ENCODE measurements around the gene C14orf180. TPM values are rescaled to one million over a fixed set of nuclear protein-coding genes. Genes with fewer than 3 reads are reported as not detected.
"Not testable (repeated sequence)": the region's sequence is repeated elsewhere in the genome, so short reads cannot be mapped to it uniquely, and the experiment has no call there.

The C14orf180 gene
- total RNA-seq, 1 donor from 2014 or later: not detected

DNA sequence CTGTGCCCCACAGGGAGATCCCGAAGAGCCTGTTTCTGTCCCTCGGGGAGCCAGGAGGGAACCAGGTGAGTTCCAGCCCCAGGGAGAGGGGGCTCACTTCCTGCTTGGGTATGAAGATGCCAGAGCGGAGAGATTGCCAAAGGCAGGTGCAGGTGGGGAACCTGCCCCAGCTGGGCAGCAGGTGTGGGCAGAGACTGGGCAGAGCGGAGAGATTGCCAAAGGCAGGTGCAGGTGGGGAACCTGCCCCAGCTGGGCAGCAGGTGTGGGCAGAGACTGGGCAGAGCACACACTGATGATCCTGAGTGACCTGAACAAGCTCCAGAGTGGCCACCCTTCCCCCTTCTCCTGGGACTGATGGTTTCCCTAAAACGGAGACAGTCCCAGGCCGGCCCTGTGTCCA, 375 bp downstream of the C14orf180 start:
- ATAC-seq: not testable (repeated sequence)

DNA sequence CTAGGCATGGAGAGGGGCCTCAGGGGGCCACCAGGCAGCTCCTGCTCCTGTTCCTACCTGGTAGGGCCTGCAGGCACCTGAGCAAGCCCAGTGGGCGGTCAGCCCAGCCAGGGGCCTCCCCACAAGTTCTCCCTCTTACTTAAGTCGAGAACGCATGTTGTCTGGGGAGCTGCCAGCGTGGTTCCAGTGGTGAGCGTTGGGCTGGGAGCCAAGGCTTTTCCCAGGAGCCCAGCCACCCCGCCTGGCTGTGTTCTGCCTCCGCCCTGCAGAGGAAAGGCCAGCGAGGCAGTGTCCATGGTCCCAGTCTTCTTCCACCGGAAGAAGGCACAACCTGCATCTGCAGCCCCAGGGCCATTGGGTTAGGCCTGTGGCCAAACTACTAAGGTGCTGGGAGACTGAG, 1.4 kb downstream of the C14orf180 start:
- no peak for ATAC-seq

DNA sequence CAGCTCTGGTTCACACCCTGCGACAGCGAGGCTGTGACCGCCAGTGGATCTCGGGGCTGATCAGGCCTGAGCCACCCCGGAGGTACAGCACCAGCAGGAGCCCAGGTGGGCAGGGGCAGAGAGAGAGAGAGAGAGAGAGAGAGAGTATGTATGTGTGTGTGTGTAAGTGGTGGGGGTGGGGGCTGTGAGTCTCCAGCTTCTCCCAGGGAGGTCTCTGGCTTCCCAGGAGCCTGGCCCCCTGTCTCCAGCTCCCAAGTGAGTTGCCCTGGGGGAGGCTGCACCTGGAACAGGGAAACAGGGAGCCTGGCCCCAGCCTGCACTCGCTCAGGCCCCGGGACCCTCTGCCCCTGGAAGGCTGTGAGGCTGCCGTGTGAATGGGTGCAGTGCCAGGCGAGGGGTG, 2.0 kb downstream of the C14orf180 start:
- ATAC-seq: no peak

DNA sequence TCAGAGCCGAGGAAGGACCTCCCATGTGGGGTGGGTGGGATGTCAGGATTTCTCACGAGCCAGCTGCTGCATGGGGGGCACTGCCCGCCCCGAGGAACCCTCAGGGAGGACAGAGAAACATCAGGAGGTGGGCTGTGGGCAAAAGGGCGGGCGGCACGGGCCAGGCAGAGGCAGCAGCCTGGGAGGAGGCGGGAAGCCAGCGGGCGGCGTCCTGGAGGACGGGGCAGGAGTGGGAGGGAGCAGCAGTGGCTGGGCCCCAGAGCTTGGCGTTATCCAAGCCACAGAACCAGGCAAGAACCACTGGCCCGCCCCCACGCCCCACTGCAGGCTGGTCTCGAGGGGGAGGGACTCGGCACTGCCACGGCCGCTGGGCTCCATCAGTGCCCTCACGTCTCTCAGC, 2.4 kb downstream of the C14orf180 start:
- no peak for ATAC-seq

DNA sequence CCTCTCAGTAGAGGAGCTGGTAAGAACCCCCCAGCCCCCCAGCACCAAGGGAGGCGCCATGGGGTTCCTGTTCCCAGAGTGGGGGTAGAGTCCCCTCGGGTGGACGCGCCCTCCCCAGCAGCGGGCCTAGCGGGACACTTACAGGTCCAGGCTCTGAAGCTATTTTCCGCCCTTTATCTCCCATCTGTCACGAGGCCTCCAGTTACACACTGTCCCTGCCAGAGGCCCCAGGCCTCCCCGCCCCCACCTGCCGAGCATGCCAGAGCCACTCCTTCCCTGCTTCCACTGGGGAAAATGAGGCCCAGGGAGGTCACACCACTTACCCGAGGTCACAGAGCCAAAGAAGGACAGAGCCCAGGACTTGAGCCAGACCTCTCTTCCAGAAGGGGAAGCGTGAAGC, 3.1 kb downstream of the C14orf180 start:
- no peak for ATAC-seq

DNA sequence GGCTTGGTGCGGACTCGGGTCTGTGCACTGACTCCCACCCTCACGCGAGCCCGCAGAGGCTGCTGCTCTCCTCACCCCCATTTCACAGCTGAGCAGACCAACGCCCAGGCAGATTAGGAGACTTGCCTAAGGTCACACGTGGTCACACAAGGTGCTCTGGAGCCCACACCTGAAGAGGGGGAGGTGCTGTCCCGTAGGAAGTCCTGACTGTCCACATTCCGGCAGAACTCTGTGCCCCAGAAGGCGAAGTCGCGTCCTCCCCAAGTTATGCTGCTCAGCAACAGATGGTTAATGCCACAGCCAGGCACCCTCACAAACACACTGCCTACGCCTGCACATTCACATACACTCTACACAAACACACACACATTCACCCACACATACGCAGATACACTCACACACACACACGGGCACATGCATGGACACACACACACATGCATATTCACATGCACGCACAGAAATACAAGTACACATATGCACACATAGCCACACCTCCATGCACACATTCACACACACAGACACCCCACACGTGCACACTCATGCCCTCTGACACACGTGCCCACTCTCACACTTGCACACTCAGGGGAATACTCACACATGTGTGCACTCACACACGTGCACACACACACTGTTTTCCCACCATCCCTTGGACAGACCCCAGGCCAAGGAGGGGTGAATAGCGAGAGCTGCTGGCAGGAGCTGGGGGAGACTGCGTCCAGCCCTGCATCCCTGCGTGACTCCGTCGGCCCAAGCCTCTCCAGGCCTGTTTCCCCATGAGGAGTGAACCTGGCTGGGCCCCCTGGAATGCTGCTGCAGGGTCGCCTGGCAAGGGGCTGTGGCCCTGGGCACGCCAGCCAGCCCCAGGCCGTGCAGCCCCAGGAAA, 4.1 kb downstream of the C14orf180 start:
- no peak for ATAC-seq

DNA sequence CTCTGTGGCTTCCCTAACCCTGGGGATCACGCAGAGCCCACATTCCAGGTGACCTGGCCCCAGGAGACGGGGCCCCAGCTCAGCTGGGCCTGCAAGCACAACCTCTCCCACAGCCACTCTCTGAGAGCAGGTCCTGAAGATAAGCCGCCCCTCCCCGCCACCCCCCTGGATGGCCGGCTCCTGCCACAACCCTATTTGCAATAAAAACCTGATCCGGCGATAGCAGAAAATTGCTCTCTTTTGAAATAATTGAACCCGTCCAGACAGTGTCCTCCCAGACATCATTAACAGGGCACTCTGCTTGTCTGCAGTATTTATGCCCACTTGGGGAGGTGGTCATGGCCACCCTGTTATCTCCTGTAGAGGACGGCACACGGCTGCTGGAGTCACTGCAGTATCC, 5.0 kb downstream of the C14orf180 start:
- ATAC-seq: no peak

DNA sequence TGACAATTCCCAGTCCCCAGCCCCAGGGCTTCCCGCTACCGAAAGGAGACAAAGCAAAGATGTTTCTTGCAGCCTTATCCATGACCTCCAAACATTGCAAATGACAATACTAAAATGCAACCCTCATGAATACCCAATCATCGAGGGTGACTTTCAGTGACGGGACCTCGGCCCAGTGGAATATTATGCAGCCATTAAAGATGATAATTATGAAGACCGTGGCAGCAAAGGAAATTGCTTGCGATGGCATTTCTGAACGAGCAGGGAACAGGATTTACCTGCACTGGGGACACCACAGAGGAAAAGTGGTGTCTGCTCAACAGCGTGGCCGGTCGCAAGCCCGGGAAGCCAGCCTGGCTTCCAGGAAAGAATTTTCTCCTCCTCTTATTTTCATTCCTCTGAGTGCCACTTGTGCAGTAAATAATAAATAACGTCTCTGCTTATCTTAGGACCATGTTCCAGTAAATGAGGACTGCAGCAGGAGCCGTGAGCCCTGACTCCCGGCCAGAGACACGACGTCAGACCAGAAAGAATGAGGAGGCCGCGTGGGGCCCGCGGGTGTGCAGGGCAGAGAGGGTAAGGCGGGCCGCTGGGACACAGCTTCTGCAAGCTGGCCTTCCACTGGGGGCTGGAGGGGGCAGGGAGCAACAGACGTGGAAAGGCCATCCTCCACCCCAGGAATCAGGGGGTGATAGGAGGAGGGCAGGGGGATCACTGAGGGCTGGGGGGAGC, 6.6 kb downstream of the C14orf180 start:
- ATAC-seq: no peak

DNA sequence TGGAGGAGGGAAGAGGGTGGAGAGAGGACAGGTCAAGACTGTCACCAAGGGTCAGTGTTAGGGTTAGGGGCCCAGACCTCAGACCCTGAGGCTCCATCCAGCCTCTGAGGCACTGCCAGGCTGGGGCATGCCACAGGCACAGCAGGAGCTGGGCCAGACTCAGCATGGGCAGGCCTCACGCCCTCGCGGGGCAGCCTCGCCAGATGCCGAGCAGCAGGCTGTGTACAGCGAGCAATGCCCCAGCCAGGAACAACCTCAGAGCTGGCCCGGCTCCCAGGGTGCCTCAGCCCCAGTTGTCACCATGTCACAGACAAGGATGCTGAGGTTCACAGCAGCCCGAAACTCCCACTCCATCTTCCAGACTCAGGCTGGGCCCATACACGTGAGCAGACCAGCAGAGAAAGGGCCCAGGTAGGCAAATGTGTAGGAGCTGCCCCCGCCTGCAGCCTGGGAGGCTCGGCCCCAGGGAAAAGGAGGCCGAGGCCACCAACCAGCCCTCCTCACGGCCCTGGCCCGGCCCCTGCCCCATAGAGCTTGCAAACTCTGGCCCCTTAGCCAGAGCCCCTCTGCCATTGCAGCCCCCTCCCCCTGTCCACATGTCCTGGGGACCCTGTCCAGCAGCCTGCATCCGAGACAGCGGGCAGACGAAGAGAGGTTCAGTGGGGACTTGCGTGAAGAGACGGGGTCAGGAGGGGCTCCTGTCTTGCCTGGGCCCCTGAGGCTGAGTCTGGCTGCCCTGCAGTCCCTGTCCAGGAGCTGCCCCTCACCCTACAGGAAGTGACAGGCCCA, 7.5 kb downstream of the C14orf180 start:
- no peak for ATAC-seq

DNA sequence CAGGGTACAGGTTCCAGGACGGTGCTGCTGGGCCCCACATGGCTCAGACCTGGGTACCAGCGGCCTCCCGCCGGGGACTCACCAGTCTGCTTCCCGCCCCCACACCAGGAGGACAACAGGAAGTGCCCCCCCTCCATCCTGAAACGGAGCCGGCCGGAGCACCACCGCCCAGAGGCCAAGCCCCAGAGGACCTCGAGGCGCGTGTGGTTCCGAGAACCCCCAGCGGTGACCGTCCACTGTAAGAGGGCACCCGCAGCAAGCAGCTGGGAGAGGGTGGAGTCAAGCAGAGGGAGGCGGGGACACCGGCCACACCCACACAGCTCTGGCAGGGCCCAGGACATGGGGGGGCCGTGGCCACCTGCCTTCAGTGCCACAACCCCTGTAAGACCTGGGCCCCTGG, 8.1 kb downstream of the C14orf180 start:
- no peak for ATAC-seq

DNA sequence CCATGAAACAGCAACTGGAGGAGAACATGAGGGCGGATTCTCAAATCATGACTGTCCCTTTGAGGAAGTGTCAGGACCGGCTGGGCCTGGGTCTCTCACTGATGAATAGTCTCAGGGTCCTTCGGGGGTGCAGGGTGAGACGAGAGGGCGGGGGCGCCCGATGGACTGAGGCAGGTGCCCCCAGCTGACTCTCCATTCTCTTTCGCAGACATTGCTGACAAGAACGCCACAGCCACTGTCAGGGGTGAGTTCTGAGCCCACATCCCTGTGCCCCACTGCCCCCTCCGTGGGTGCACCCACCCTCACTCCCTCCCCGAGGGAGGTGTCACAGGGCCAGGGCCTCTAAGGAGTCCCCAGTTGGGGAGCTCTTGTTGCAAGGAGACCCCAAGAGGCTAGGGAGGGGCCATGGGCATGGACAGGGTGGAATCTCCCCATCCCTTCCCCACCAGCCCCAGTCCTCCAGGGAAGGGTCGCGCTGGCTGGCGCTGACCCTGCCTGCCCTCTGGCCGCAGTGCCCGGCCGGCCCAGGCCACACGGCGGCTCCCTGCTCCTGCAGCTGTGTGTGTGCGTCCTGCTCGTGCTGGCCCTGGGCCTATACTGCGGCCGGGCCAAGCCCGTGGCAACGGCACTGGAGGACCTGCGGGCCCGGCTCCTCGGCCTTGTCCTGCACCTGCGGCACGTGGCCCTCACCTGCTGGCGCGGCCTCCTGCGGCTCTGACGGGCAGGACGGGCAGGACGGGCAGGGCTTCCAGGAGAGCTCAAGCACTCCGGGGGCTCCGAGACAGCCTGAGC, 8.7 kb downstream of the C14orf180 start:
- ATAC-seq: no peak

DNA sequence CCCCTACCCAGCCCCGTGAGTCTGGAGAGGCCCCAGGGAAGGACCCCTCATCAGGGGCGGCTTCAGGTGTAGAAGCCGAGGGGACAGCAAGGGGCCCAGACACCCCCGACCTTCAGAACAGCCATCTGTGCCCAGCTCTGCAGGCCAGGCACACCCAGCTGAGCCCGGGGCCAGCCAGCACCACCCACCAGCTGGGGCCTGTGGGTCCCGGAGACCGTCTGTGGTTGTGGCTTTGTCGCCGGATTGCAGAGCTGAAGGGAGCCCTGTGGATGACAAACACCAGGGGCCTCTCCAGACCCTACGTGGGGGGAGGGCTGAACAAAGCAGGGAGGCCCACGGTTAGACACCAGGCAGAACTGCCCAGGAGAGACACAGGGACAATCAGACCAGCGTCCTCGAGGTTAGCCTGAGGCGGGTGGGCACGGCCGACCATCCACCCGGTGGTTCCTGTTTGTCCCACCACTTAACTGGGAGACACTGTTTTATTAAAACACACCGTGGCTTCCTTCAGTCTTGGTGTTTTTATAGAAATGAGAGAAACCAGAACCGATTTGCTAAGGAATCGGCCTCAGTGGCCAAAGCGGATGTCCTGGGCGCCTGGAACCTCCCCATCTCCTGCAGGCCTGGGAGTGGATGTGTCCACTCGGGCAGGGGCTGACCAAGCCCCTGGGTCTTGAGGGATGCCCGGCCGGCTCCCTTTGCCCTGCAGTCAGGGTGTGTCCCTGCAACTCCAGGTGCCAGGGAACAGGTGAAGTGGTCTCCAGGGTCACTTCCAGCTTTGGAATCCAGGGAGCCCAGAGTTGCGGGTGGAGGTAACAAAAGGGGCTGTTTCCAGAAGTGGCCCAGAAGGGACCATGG, 10.0 kb downstream of the C14orf180 start:
- ATAC-seq: no peak

DNA sequence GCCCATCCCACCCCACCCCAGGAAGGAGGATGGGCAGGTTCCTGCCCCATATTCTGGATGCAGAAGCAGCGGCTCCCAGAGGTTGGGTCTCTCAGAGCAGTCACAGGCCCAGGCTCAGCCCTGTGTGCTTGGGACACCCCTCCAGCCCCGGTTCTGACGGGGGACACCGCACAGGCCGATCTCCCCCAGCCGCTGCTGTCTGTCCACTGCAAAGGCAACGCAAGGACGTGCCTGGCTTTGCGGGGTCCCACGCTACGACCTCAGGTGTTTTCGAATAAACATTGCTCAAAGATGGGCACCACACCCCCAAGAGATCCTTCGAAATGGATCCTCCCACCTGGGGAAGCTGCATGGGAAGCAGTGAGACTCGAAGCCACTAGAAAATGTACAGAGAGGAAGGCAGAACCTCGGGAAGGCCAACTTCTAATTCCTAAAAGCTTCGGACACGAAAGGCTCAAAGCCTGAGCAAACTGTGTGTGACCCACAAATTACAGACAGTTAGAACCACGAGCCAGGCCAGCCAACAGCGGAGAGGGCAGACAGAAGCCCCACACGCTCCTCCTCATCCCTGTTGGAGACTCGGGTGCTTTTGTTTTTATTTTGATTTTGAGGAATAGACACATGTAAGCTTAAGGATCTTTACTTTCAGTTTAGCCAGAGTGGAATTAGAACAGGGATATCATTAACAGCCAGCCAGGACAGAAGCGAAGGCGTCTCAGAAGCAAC, 10.8 kb downstream of the C14orf180 start:
- no peak for ATAC-seq

DNA sequence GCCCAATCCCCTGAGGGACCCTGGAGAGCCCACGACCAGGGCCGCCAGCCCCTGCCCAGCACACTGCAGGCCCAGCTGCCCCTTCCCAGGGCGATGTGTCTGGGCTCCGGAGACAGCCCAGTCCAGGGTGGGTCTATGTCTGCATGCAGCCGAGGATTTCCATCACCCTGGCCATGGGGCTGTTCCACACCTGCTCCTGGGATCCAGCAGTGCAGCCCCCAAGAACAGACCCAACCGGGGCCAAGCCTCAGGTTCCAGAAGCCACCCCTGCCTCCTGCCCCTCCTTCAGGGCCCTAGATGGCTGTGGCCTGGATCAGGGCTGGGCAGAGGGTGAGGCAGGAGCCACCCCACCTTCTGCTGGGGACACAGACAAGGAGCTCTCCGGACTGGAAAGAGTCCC, 11.5 kb downstream of the C14orf180 start:
- no peak for ATAC-seq

DNA sequence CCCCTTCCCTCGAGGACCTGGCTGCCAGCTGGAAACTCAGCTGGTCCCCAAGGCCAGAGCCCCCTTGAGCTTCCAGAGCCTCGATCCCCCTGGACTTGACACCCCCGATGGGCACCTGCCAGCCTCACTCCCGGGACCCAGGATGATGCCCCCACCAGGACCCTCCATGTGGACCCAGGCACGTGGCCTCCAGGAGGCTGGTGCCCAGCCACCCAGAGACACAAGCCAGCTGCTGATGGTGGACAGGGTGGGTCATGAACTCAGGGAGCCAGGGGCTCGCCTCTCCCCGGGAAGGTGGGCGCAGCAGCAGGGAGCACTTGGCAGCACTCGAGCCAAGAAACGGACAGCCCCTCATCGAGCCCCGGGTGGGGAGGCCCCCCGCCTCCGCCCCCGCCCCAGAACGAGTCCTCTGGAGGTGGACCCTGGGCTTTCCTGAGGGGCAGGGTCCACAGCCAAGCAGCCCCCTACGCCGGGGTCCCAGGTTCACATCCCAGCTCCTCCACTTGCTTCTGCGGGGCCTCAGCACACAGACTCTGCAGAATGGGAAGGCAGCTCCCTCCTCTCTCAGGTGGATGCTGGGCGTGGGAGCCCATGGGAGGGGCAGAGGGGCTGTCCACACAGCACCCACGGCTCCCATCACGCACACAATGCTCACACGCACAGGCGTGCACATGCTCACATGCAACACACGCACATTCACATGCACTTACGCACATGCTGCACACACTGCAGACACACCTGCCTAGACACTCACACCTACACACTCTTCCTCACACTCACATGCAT, 12.1 kb downstream of the C14orf180 start:
- ATAC-seq: no peak

DNA sequence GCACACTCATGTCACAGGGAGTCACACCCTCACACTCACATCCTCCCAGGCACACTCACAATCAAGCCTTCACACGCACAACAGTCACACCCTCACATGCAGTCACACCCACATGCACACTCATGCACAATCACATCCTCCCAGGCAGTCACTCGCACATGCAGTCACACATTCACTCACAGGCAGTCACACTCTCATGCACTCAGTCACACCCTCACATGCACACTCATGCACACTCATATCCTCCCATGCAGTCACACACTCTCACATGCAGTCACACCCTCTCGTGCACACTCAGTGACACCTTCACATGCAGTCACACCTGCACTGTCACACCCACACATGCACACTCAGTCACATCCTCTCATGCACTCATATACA, 12.7 kb downstream of the C14orf180 start:
- no peak for ATAC-seq

DNA sequence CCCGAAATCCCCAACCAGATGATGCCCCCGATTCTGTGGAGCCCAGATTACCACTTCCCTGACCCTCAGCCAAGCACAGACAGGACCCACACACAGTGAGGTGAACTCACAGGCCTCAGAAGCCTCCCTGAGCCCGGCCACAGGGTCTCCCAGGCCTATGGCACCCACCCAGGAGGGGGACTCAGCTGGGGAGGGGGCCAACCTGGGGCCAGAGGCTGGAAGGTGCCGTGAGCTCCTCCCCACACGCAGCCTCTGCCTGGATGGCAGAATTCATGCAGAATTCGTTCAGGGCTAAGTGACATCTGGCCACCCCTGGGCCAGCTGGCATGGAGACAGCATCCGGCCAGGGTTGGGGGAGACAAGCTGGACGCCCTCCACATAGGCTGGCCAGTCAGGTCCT, 13.2 kb downstream of the C14orf180 start:
- ATAC-seq: no peak

DNA sequence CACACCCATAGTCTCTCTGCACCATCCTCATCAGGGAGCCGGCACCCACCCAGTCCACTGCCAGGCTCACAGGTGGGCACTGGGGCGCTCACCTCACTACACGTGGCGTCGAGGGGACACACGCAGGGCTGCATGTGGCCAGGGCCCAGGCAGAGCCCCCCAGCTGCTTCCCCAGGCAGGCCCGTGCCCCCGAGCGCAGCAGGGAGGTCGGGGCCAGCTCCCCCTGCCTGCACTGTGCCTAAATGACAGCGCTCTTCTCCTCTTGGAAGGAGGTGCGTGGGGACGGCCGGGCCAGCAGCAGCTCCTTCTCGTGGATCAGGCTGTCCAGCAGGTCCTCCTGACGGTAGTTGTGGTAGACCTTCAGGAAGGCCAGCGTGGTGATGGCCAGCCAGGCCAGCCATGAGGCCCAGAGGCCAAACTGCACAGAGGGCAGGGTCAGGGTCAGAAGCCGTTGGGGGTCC, 13.7 kb downstream of the C14orf180 start:
- no peak for ATAC-seq

DNA sequence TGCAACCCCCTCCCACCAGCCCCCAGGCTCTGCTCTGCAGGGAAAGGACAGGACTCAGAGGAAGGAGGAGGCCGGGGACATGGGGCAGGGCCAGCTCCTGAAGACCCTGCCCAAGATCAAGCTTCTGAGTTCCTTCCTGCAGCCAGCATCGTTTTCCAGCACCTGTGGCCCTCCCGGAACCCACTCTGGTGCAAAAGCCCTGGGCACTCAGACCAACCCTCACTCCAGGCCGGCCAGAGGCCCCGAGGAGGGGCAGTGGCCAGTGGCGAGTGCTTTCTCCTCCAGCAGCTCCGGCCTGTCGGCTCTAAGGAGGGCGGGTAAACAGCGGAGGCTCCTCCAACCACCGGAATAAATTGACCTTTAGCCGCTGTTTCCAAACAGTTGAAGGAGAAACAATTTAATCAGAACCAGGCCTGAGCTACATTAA, 14.2 kb downstream of the C14orf180 start:
- ATAC-seq: no peak
